Measurements from ENCODE around the gene SLC27A1. TPM values are rescaled to one million over a fixed set of nuclear protein-coding genes. Genes with fewer than 3 reads are reported as not detected.

SLC27A1 gene
- total and polyA plus RNA-seq, 9 of the 15 experiments (the other 6 are each of a cell fraction or from before 2014, with no cell fraction given): 0.06 to 3.0 (median 1.1) TPM

GRCh38 chr19:17448131-17448967, 22.0 kb upstream of the SLC27A1 start, which contains the start of gene TMEM221 (continued):
- TF ChIP-seq SMAD4 (CRISPR knock-in tag; conservative IDR thresholded peaks at IDR 0.05): peak; percentile 43; the same call in 1 of the 2 replicates
- TF ChIP-seq ZNF740 (CRISPR knock-in tag; IDR thresholded peaks at IDR 0.05): peak; percentile 71; the same call in 1 of the 2 replicates
- TF ChIP-seq ZNF740 (tag; IDR thresholded peaks at IDR 0.05): no peak
- peak; percentile 15 to 39; a peak in 2 of 4 replicates for TF ChIP-seq RAD21 (CRISPR knock-in tag; conservative IDR thresholded peaks at IDR 0.05 in 1 of 2, IDR thresholded peaks at IDR 0.05 in 1 of 2)
- no peak for TF ChIP-seq PHF21A (IDR thresholded peaks at IDR 0.05; ENCODE audit: borderline replicate concordance, low read depth)
- TF ChIP-seq EGR1 (conservative IDR thresholded peaks at IDR 0.05): peak; percentile 34; the same call in 1 of the 2 replicates
- TF ChIP-seq ZZZ3 (IDR thresholded peaks at IDR 0.05): no peak
- TF ChIP-seq PTRF (tag; IDR thresholded peaks at IDR 0.05): no peak
- TF ChIP-seq UBTF (IDR thresholded peaks at IDR 0.05; ENCODE audit: borderline replicate concordance in 1 of 2, low read depth in 2 of 2, low read length in 2 of 2): peak; percentile 56 to 72; a peak in 1 of 4 replicates
- peak; percentile 85 for TF ChIP-seq SAFB (IDR thresholded peaks at IDR 0.05; ENCODE audit: borderline replicate concordance, low read depth, low read length)
- no peak for TF ChIP-seq WHSC1 (IDR thresholded peaks at IDR 0.05; ENCODE audit: low read length)
- no peak for TF ChIP-seq ZNF512 (tag; IDR thresholded peaks at IDR 0.05)
- peak; percentile 42 for TF ChIP-seq ZFX (CRISPR knock-in tag; IDR thresholded peaks at IDR 0.05)
- TF ChIP-seq SP1 (CRISPR knock-in tag; IDR thresholded peaks at IDR 0.05): peak; percentile 53
- peak; percentile 70; the same call in 1 of the 2 replicates for TF ChIP-seq TARDBP (IDR thresholded peaks at IDR 0.05)
- TF ChIP-seq ZNF79 (CRISPR knock-in tag; IDR thresholded peaks at IDR 0.05; ENCODE audit: low read depth): no peak
- 0 out of 4 replicates have a peak, but pooled peaks of 1 of the 2 experiments have one; percentile 15 for TF ChIP-seq NONO (IDR thresholded peaks at IDR 0.05; ENCODE audit: low read depth in 2 of 2, low read length in 1 of 2)
- TF ChIP-seq TEAD2 (tag; IDR thresholded peaks at IDR 0.05): no peak
